Choroid plexus epithelial cell (primary cell): ENCODE results near the gene PTPRK.

ENCODE experiments used
- DNase-seq: peaks from one replicate; pipeline ENCODE4 v3.0.0-alpha.2; 2010; ENCODE audit warnings: low read depth
- H3K4me3 ChIP-seq: 2 replicates; pipeline ENCODE4 v1.5.1; 2011; ENCODE audit warnings: low read depth, mild to moderate bottlenecking, control low read depth, low read length, moderate library complexity
- TF ChIP-seq, protein P1 (sequence below): conservative IDR thresholded peaks from 2 replicates; pipeline ENCODE4 v1.5.1; 2011; ENCODE audit warnings: low read depth, mild to moderate bottlenecking, control low read depth, inconsistent platforms, low read length, moderate library complexity

PTPRK gene

DNA sequence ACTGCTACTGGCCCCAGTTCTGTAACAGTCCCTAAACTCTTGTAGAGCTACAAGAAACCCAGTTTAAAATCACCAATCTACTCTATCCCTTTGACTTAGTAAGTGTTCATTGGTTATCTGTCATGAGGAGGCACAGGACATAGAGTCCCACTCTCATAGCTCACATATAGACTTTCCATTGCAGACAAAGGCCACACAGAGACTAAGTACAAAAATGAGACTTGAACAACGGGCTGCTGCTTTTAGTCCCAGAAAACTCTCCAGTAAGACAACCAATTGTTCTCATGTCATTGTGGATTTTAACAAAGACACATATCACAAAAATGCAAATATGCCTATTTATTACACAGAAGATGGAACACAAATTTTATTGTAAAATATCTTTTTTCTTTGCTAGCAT, 197.4 kb downstream of the PTPRK start:
- DNase-seq: no peak
- TF ChIP-seq, protein P1, sequence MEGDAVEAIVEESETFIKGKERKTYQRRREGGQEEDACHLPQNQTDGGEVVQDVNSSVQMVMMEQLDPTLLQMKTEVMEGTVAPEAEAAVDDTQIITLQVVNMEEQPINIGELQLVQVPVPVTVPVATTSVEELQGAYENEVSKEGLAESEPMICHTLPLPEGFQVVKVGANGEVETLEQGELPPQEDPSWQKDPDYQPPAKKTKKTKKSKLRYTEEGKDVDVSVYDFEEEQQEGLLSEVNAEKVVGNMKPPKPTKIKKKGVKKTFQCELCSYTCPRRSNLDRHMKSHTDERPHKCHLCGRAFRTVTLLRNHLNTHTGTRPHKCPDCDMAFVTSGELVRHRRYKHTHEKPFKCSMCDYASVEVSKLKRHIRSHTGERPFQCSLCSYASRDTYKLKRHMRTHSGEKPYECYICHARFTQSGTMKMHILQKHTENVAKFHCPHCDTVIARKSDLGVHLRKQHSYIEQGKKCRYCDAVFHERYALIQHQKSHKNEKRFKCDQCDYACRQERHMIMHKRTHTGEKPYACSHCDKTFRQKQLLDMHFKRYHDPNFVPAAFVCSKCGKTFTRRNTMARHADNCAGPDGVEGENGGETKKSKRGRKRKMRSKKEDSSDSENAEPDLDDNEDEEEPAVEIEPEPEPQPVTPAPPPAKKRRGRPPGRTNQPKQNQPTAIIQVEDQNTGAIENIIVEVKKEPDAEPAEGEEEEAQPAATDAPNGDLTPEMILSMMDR: no peak
- no peak overlapping the region for H3K4me3 ChIP-seq

DNA sequence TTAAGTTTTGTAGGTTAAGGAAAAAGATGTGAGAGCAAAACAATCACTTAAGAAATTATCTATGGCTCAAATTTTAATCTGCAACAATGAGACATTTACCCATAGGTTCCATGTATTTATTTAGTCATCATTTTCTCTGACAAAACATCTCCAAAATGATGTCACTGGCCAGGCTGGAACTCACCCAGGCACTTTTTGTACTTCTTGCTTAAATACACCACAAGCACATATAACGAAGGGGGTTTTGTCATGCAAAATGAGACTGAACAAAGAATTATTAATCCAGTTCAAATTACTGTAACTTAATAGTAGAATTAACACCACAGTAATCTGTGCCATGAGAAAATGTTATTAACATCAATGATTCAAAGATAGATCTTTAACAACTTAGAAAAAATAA, 200.5 kb downstream of the PTPRK start:
- DNase-seq: no peak

DNA sequence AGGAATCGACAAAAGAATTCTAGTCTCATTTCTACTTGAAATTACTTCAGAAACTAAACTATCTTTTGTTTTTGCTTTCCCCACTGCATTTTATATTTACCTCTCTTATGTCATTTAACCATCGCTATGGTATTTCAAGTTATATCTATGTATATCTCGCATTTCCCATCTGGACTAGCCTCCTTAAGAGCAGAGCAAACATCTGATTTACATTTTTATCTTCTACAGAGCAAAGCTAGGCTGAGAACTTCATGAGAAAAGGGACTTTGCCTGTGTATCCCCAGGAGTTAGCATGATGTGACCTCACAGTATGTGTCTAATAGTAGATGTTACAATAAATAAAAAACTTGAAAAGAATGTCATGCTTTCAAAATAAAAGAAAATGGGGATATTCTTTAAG, 201.2 kb downstream of the PTPRK start:
- no peak for DNase-seq
- no peak overlapping the region for H3K4me3 ChIP-seq
- TF ChIP-seq, protein P1: no peak

More for the DNA sequence above, 200.5 kb downstream of the PTPRK start:
- H3K4me3 ChIP-seq: no peak overlapping the region
- TF ChIP-seq, protein P1: no peak

- TF ChIP-seq, protein P1: no peak
- DNase-seq: no peak
- H3K4me3 ChIP-seq: no peak overlapping the region
These were observed 204.0 kb downstream of the PTPRK start for GRCh38 chr6:128316258-128316929.

DNA sequence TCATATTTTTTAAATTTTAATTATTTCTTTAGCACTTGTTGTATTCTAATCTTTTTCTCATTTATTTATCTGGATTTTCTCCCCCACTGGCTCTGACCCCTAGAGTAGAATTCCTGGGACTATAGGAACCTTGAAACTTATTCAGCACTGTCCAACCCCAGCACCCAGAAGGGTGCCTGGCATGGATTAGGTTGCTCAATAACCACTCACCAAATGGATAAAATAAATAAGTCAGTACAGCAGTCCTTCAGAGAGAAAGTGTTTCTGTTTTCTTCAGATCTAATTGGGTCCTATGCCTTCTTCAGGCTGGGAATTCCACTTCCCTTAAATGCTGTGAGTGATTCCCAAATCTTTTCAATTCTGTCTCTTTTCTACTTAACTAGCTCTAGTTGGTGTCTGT, 206.2 kb downstream of the PTPRK start:
- no peak overlapping the region for H3K4me3 ChIP-seq
- TF ChIP-seq, protein P1: no peak
- DNase-seq: no peak

DNA sequence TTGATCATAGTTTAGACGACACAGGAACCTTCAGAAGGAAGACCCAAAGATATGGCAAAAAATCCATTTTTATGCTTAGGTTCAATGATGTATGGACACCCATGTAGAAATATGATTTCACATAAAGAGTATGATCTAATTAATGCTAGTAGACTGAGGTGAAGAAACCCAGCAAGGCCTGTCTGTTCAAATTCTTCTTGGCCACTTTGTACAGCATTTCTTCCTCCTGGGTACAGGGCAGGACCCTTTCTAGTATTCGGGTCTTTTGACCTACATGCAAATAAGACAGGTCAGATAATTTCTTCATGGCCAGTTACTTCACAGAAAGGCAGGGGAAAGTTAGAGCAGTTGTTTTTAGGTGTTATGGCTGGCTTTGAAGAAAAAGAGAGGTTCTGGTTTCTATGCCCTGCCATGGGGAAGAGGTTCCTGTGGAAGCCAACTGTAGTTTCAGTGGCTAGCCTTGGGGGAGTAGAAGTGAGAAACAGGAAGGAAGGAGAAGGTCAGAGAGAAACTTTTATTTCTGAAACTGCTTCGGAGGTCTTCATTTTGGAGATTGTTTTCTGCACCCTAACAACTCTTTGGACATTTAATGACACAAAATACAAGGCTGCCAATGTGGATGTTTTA, 208.3 kb downstream of the PTPRK start:
- TF ChIP-seq, protein P1: no peak
- no peak for DNase-seq
- no peak overlapping the region for H3K4me3 ChIP-seq

DNA sequence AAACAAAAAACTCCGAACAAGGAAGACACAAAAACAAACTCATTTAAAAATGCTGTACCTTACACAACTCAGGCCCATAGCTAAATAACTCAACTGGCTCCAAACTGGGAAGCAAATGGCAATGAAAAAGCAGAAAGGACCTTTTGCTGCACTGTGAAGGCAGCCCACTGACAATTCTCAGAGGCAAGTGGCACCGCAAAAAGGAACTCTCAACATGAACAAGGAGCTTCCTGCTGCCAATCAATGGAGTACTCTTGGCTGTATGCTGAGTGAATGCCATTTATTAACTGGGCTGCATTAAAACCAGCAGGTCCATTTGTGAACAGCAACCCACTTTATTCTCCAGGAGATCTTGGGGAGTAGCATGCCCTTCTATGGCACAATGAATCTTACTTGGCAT, 209.9 kb downstream of the PTPRK start:
- TF ChIP-seq, protein P1: no peak
- no peak overlapping the region for H3K4me3 ChIP-seq
- no peak for DNase-seq
